GM18873 (cell line): ENCODE results near the gene FAM184B.
"Not testable (repeated sequence)": the region's sequence is repeated elsewhere in the genome, so short reads cannot be mapped to it uniquely, and the experiment has no call there.

Experiments used
- ATAC-seq: cut with Tn5 transposase; IDR thresholded peaks from one replicate; pipeline ENCODE4 v1.9.1; 2021; ENCODE audit warnings: mild to moderate bottlenecking, moderate library complexity, moderate number of reproducible peaks; ENCODE audit not compliant: unreplicated experiment, low FRiP score

Gene FAM184B

GRCh38 chr4:17690135-17690534, 91.3 kb downstream of the FAM184B start:
- no peak for ATAC-seq

GRCh38 chr4:17688011-17688441, 93.4 kb downstream of the FAM184B start:
- no peak for ATAC-seq

GRCh38 chr4:17687237-17687857, 94.1 kb downstream of the FAM184B start:
- no peak for ATAC-seq

- ATAC-seq: not testable (repeated sequence)
Observed at GRCh38 chr4:17684648-17685047, 96.8 kb downstream of the FAM184B start.

- no peak for ATAC-seq
Observed at GRCh38 chr4:17682222-17682566, 99.2 kb downstream of the FAM184B start.

- ATAC-seq: no peak
Observed at GRCh38 chr4:17681281-17682221, 99.9 kb downstream of the FAM184B start.

- ATAC-seq: no peak
Observed at GRCh38 chr4:17680559-17681280, 100.7 kb downstream of the FAM184B start.

GRCh38 chr4:17670423-17670822, 111.0 kb downstream of the FAM184B start:
- no peak for ATAC-seq

GRCh38 chr4:17667653-17668201, 113.7 kb downstream of the FAM184B start:
- ATAC-seq: no peak

GRCh38 chr4:17667253-17667652, 114.2 kb downstream of the FAM184B start:
- no peak for ATAC-seq

GRCh38 chr4:17665852-17666251, 115.6 kb downstream of the FAM184B start:
- ATAC-seq: no peak

- no peak for ATAC-seq
Observed at GRCh38 chr4:17665346-17665745, 116.1 kb downstream of the FAM184B start.

- ATAC-seq: peak; percentile 95
Observed at GRCh38 chr4:17664755-17665154, 116.7 kb downstream of the FAM184B start.

- no peak for ATAC-seq
Observed at GRCh38 chr4:17662694-17663093, 118.7 kb downstream of the FAM184B start.

- ATAC-seq: not testable (repeated sequence)
Observed at GRCh38 chr4:17659196-17659595, 122.2 kb downstream of the FAM184B start.

GRCh38 chr4:17657849-17658248, 123.6 kb downstream of the FAM184B start:
- no peak for ATAC-seq

GRCh38 chr4:17657090-17657489, 124.3 kb downstream of the FAM184B start:
- ATAC-seq: no peak

GRCh38 chr4:17654701-17655100, 126.7 kb downstream of the FAM184B start:
- ATAC-seq: no peak

- no peak for ATAC-seq
Observed at GRCh38 chr4:17650406-17650805, 131.0 kb downstream of the FAM184B start.

GRCh38 chr4:17647927-17648326, 133.5 kb downstream of the FAM184B start:
- ATAC-seq: no peak
